Spleen (tissue), 11 donors: Measurements from ENCODE around the gene FAM120B. TPM values are rescaled to one million over a fixed set of nuclear protein-coding genes. Genes with fewer than 3 reads are reported as not detected.

ENCODE experiments used
- DNase-seq: peaks from one replicate; pipeline ENCODE4 v3.0.0-alpha.2; 2020
- H3K27ac ChIP-seq, 8 donors: fragments of 200-600 bp; sonication (generic) in 7 of 8; 1 replicate in 4 of 8; 2 replicates in 4 of 8; pipeline versions ENCODE4 v1.5.0 to v1.8.0; 2016 to 2021; ENCODE audit warnings: inconsistent platforms in 4 of 8, mild to moderate bottlenecking in 4 of 8, moderate library complexity in 1 of 8
- H3K27me3 ChIP-seq, 7 donors: fragments of 200-600 bp; sonication (generic) in 6 of 7; replicated peaks in 1 of 7; 1 replicate in 4 of 7; 2 replicates in 3 of 7; pipeline versions ENCODE4 v1.5.0 to v1.8.0; 2016 to 2021; ENCODE audit warnings: inconsistent platforms in 3 of 7, mild to moderate bottlenecking in 1 of 7
- H3K36me3 ChIP-seq, 6 donors: fragments of 200-600 bp; sonication (generic) in 5 of 6; 1 replicate in 4 of 6; 2 replicates in 2 of 6; pipeline versions ENCODE4 v1.5.0 to v1.8.0; 2016 to 2021; ENCODE audit warnings: inconsistent platforms in 2 of 6
- H3K4me1 ChIP-seq, 6 donors: fragments of 200-600 bp; sonication (generic) in 5 of 6; 1 replicate in 3 of 6; 2 replicates in 3 of 6; pipeline versions ENCODE4 v1.5.0 to v1.8.0; 2016 to 2021; ENCODE audit warnings: inconsistent platforms in 3 of 6
- H3K4me3 ChIP-seq, 8 donors: fragments of 200-600 bp; sonication (generic) in 7 of 8; 1 replicate in 4 of 8; 2 replicates in 4 of 8; pipeline versions ENCODE4 v1.5.0 to v1.8.0; 2016 to 2021; ENCODE audit warnings: inconsistent platforms in 4 of 8, mild to moderate bottlenecking in 4 of 8, moderate library complexity in 2 of 8
- H3K9me3 ChIP-seq, 8 donors: fragments of 200-600 bp; sonication (generic) in 7 of 8; 1 replicate in 4 of 8; 2 replicates in 4 of 8; pipeline versions ENCODE4 v1.5.0 to v1.8.0; 2016 to 2021; ENCODE audit warnings: inconsistent platforms in 4 of 8
- CTCF ChIP-seq, 11 experiments: fragments of 200-600 bp in 7 of 11; fragments of 450-650 bp in 4 of 11; sonication (generic) in 4 of 11; IDR thresholded peaks in 8 of 11; conservative IDR thresholded peaks in 3 of 11; 1 replicate in 7 of 11; 2 replicates in 4 of 11; pipeline versions ENCODE4 v1.4.0 to v1.8.0; 2016 to 2021; ENCODE audit warnings: antibody characterized with exemption in 11 of 11, inconsistent platforms in 4 of 11, mild to moderate bottlenecking in 1 of 11
- POLR2A ChIP-seq, 3 donors: fragments of 450-650 bp; IDR thresholded peaks; one replicate each; pipeline ENCODE4 v1.5.1; 2017; ENCODE audit warnings: antibody characterized with exemption in 3 of 3, mild to moderate bottlenecking in 1 of 3
- POLR2AphosphoS5 ChIP-seq, 3 donors: sonication (generic); formaldehyde crosslinking; IDR thresholded peaks; one replicate each; pipeline ENCODE4 v1.5.1; 2017; ENCODE audit warnings: antibody characterized with exemption in 3 of 3
- WGBS, 5 donors: extraction: QIAGEN DNeasy Blood & Tissue Kit in 3 of 5; methylation state at CpG; one replicate each; pipeline versions ENCODE4 v1.1.5 to v1.1.7; 2013 to 2018; 5-methylcytosine and 5-hydroxymethylcytosine counted together
- intact Hi-C: fragments of 100-400 bp; cut with DNase I; formaldehyde crosslinking; loops from one replicate; pipeline ENCODE4 v1.15.0; 2023; ENCODE audit warnings: low total_unique reads
- polyA plus RNA-seq, 3 donors: library from polyadenylated mRNA; stranded (reverse); fragments of 200-250 nt; gene quantifications; one replicate each; pipeline ENCODE4 v1.2.1, GENCODE V29; 2013
- total RNA-seq, 7 donors: library from RNA; depleted of rRNA in 3 of 7; stranded (reverse); fragments of >200 nt in 3 of 7; fragmentation: NEBNext Ultra II Directional in 4 of 7; extraction: Animal tissue kit (Norgen Biotek cat#: 25700) in 4 of 7; gene quantifications; one replicate each; pipeline versions ENCODE4 v1.1.0 to v1.2.1, GENCODE V29; 2016 to 2021
- donor health status: healthy with polysubstance abuse.
- donor health status: DM: no; HTN: no; CAD: no; lungs with moderate emphysema.
- donor health status: DM: no; HTN: no; CAD: no.
- donor health status: Bipolar disorder and iron deficiency.
- donor health status: healthy.
- donor health status: DM: no; HTN: no; CAD: no.
- donor health status: DM: yes; HTN: yes; CAD: no.

FAM120B gene
- total and polyA plus RNA-seq, 10 donors = 7.6 to 41.2 (median 26.8) TPM

- Histone ChIP-seq H3K4me3 (no peak overlapping the region), H3K36me3 (no peaks in the 10 kb centered on the region), H3K27me3 (peaks cover 0 to 4% (median 0%) of the 10 kb centered on the region in 7 donors), H3K27ac (no peak overlapping the region), H3K4me1 (peaks cover 0 to 5% (median 2%) of the 10 kb centered on the region in 6 donors), H3K9me3 (no peaks in the 10 kb centered on the region)
- TF ChIP-seq POLR2A (IDR thresholded peaks at IDR 0.05) = no peak
- TF ChIP-seq POLR2AphosphoS5 (IDR thresholded peaks at IDR 0.05) = no peak
- TF ChIP-seq CTCF (IDR thresholded peaks at IDR 0.05 in 8 of 11, conservative IDR thresholded peaks at IDR 0.05 in 3 of 11) = no peak
- 83 to 100% (median 88%) methylated on average over 1 to 8 of the region's 8 CpGs for WGBS, 5 donors
- DNase-seq = peak; percentile 38
- intact Hi-C loops = no loop called here
Measured at GRCh38 chr6:170443151-170443662, 136.6 kb downstream of the FAM120B start.

DNA sequence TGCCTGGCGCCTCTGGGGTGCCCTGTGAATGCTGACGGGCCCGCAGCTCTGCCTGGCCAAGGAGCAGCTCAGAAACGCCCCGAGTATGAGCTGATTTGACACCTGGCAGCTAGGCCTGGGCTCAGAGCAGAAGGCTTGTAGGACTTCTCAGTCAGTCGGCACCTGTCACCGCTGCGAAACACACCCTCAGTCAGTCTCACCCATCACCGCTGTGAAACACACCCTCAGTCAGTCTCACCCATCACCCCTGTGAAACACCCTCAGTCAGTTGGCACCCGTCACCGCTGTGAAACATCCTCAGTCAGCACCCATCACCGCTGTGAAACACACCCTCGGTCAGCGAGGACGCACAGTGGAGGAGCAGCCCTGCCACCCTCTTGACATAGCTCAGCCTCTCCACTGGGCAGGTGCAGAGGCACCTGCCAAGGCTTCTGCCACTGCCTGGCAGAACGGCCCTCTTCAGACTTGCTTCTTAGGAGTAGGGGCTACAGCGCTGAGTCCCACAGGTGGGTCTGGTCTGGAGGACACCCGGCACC, 137.6 kb downstream of the FAM120B start:
- peak; percentile 75 for DNase-seq
- 79 to 86% (median 84%) methylated on average over 12 to 18 of the region's 18 CpGs for whole genome bisulfite sequencing, 5 donors
- Histone ChIP-seq H3K27me3 (peaks cover 0 to 5% (median 0%) of the 10 kb centered on the region in 7 donors), H3K27ac (no peak overlapping the region), H3K4me1 (peaks cover 0 to 3% (median 0%) of the 10 kb centered on the region in 6 donors), H3K4me3 (no peak overlapping the region), H3K9me3 (no peaks in the 10 kb centered on the region), H3K36me3 (no peaks in the 10 kb centered on the region)
- TF ChIP-seq CTCF (IDR thresholded peaks at IDR 0.05 in 8 of 11, conservative IDR thresholded peaks at IDR 0.05 in 3 of 11) = no peak
- TF ChIP-seq POLR2AphosphoS5 (IDR thresholded peaks at IDR 0.05) = no peak
- TF ChIP-seq POLR2A (IDR thresholded peaks at IDR 0.05) = no peak
- intact Hi-C loops = no loop called here

DNA sequence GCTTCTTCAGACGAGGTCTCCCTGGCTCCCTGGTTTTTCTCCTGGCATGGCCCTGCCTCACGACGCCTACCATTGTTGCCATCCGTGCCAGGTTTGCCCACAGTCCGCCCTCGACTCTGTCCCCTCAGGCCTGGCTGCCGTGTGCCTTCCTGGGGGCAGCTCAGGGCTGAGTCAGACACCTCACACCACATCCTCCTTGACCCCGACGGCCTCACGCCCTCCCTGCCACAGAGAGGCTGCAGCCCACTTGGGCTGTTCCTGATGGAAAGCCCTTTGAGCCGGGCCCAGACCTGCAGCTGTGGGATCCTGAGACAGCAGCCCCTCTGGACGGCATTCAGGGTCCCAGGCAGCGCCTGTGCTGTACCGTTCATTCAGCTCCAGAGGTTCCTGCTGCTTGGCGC, 138.3 kb downstream of the FAM120B start:
- TF ChIP-seq POLR2A (IDR thresholded peaks at IDR 0.05) = no peak
- no peak for TF ChIP-seq POLR2AphosphoS5 (IDR thresholded peaks at IDR 0.05)
- no peak for TF ChIP-seq CTCF (IDR thresholded peaks at IDR 0.05 in 8 of 11, conservative IDR thresholded peaks at IDR 0.05 in 3 of 11)
- peaks cover 0 to 3% (median 0%) of the 10 kb centered on the region in 6 donors for H3K4me1 ChIP-seq
- H3K27me3 ChIP-seq = peaks cover 0 to 5% (median 0%) of the 10 kb centered on the region in 7 donors
- intact Hi-C loops = no loop called here
- DNase-seq = no peak
- no peaks in the 10 kb centered on the region for H3K36me3 ChIP-seq
- H3K27ac ChIP-seq = no peak overlapping the region
- 56 to 76% (median 73%) methylated on average over 13 to 15 of the region's 15 CpGs for WGBS, 5 donors
- H3K9me3 ChIP-seq = no peaks in the 10 kb centered on the region
- no peak overlapping the region for H3K4me3 ChIP-seq

GRCh38 chr6:170445487-170445886, 138.9 kb downstream of the FAM120B start:
- Histone ChIP-seq H3K4me3 (no peak overlapping the region), H3K27me3 (peaks cover 0 to 5% (median 0%) of the 10 kb centered on the region in 7 donors), H3K4me1 (peaks cover 0 to 3% (median 0%) of the 10 kb centered on the region in 6 donors), H3K27ac (no peak overlapping the region), H3K36me3 (no peaks in the 10 kb centered on the region), H3K9me3 (no peaks in the 10 kb centered on the region)
- 90 to 97% (median 92%) methylated on average over 17 of the region's 17 CpGs for WGBS, 5 donors
- DNase-seq = peak; percentile 59
- TF ChIP-seq POLR2AphosphoS5 (IDR thresholded peaks at IDR 0.05) (no peak), POLR2A (IDR thresholded peaks at IDR 0.05) (no peak), CTCF (IDR thresholded peaks at IDR 0.05 in 8 of 11, conservative IDR thresholded peaks at IDR 0.05 in 3 of 11) (no peak)
- intact Hi-C loops = no loop called here
